GM18858 (cell line): ENCODE measurements around the gene GLIS1.

Source experiments
- ATAC-seq: cut with Tn5 transposase; IDR thresholded peaks from one replicate; pipeline ENCODE4 v1.9.1; 2021; ENCODE audit not compliant: unreplicated experiment

Gene GLIS1

GRCh38 chr1:53477651-53478501, 261.1 kb downstream of the GLIS1 start:
- no peak for ATAC-seq

GRCh38 chr1:53476579-53476978, 262.4 kb downstream of the GLIS1 start:
- ATAC-seq = no peak

GRCh38 chr1:53475664-53476063, 263.3 kb downstream of the GLIS1 start:
- no peak for ATAC-seq

DNA sequence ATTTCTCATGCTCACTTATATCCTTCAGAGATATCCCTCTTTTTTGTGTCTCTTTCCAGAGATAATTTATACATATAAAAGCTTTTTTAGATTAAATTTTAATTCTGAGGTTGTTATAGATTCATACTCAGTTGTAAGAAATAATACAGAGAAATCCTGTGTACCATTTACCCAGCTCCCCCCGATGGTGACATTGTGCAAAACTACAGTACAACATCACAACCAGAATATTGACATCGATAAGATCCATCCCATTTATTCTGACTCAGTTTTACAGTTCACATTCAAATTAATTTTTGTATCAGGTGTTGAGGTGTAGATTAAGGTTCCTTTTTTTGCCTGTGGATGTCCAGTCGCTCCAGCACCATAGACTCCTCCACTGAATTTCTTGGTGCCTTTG, 265.5 kb downstream of the GLIS1 start:
- ATAC-seq = no peak

DNA sequence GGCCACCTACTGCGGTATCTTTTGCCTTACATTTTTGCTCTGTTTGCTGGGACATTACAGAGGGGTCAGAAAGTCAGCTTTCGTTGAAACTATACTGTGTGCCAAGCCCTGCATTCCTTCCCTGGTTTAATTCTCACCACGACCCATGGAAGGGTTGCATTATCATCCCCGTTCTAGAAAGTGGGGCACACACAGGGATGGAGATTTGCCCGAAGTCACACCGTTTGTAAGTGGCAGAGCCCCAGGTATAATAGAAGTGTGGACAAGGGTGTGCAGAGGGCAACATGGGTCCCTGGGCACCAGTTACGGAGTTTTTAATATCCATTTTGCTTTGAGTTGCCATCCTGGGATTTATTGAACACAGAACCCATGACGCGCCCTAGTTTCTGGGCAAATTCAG, 268.0 kb downstream of the GLIS1 start:
- ATAC-seq = no peak

GRCh38 chr1:53470584-53470983, 268.4 kb downstream of the GLIS1 start:
- no peak for ATAC-seq

DNA sequence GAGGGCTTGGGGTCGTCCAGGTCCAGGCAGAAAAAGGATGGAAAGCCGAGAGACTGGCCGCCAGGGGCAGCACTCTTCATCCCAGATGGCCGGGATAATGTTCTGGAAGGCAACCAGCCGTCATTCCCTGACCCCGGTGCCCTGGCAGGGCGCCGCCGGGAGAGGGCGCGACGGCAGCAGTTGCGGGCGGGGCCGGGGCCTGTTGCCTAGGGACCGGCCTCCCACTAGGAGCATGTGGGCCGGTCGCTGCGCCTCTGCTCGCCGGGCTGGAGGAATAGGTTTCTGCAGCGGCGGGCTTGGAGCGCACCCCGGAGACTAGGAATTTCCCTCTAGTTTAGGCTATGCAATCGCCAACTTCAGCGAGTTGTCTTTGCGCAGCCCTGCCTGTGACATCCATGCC, 268.8 kb downstream of the GLIS1 start:
- ATAC-seq = no peak

DNA sequence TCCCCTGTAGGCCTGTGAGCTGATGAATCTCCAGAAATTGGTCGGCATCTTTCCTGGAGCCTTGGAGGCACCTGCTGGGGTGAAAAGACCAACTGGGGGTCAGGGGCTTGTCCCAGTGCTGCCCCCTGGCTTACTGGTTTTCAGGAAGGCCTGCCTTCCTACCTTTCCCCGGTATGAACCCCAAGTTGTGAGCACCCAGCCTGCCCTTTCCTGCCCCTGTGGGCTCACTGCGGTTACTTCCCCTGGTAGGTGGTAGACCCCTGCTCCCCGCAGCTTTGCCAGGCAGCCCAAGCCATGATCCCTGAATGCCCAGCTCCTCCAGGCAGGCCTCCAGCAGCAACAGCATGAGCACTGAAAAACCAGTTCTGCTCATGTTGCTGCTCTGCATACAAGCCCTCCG, 269.6 kb downstream of the GLIS1 start:
- ATAC-seq = no peak

DNA sequence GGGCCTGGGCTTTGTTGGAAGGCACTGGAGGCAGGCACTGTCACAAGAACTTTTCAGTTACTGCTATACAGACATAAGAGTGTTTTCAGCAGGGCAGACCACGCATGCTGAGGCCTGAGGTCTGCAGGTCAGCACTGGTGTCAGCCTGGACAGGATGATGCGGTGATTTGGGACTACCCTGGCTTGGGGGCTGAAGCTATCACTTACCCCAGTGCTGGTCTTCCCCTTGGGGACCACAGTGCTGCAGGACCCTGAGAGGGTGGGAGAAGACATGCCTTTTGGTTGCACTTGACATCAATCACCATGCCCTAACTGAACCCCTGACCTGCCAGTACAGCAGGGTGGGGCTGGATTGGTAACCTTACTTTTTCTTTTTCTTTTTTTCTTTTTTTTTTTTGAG, 270.6 kb downstream of the GLIS1 start:
- no peak for ATAC-seq

DNA sequence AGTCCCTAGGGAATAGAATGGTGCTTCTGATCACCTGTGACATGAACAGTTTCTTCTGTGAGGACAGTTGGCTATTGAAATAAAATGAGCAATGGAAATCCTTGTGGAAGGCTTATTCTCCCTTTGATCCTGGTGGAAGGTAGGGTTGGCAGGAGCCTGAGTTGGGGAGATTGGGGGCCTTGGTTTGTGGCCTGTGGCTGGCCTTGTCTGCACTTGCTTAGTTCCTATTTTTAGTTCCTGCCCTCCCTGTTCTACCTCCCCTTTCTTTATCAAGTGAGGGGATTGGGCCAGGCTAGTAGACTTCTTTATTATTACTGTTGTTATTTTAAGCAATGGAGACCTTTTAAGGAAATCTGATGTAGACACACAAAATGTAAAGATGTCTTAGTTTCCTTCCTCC, 271.6 kb downstream of the GLIS1 start:
- ATAC-seq = no peak

- ATAC-seq = no peak
Measured at GRCh38 chr1:53465023-53465957, 273.7 kb downstream of the GLIS1 start.

DNA sequence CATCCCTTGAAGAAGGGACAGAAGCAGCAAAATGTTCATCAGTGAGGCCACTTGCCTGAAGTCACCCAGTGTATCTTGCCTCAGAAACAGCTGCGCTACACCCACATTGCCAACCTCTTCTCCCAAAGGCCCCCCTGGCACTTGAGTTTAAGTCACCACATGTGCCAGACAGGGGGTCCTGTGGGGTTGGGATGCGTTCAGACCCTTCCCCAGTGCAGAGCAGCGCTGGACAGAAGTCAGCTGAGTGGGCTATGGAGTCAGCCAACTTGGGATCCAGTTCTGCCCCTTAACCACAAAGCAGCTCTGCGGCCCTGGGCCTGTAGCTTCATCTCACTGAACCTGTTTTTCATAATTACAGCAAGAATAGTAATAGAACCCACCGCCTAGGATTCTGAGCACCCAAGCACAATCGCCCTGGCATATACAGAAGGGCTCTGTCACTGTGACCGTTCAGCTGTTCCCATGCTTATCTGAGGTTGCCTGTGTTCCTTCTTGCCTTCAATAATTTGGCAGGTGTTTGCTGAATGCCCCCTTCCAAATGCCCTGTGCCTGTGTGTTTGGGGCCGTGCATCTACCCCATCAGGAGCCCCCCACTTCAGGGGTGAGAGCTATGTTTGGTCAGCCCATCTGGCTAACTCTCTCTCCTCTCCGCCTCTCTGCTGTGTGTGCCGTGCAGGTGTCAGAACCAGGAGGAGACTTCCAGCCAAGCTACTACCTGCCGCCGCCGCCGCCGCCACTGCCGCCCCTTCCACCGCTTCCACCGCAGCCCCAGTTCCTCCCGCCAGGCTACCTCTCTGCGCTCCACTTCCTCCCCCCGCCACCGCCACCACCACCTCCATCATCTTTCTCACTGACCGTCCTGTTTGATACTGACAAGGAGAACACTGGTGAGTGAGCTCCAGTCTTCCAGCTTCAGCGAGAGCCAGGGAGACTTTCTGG, 274.7 kb downstream of the GLIS1 start:
- ATAC-seq = no peak

DNA sequence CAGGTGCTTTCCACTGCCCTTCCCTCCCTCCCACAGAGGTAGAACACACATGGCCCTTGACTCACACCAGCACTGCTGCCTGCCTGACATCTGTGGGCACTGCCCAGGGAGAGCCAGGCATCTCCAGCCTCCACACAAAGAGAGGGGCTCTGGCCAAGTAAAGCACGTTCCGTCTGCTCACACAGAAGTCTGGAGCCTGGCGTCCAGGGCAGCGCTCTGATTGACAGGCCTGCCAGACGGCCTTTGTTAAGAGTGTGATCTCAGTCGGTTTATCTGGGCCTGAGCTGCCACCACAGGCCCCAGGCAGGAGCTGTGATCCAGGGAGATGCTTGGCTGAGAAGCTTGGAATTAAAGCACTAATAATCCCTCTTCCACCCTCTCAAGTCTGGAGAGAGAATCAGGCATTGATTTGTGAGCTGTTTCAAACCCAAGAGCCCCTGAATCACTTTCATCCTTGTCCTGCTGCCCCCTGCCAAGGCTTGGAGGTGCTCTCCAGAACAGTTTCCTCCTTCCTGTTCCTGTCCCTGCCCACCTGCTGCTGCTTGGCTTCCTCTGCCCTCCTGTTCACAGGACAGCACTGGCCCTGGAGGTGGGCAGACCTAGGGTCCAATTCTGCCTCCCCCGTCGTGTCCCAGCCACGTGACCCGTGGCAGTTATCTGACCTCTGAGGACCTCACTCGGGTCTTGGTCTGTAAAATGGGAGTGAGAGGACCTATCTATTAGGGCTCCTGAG, 276.0 kb downstream of the GLIS1 start:
- ATAC-seq = no peak

DNA sequence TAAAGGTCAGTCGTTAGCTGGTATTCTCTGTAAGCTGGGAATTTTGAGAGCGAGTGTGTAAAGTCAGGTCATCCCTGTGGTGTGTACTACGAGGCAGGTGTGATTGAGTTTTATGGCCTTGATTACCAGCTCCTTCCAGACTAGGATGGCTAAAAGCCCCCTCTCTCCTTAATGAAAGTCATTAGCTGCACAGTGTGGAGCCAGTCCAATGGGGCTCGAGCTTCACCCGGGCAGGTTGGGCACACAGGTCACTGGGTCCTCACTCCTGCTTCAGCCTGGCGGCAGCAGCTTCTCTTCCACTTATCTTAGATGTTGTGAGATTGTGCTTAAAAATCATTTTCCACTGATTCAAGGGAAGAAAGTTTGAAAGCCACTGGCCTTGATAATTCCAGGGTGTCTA, 276.8 kb downstream of the GLIS1 start:
- no peak for ATAC-seq

DNA sequence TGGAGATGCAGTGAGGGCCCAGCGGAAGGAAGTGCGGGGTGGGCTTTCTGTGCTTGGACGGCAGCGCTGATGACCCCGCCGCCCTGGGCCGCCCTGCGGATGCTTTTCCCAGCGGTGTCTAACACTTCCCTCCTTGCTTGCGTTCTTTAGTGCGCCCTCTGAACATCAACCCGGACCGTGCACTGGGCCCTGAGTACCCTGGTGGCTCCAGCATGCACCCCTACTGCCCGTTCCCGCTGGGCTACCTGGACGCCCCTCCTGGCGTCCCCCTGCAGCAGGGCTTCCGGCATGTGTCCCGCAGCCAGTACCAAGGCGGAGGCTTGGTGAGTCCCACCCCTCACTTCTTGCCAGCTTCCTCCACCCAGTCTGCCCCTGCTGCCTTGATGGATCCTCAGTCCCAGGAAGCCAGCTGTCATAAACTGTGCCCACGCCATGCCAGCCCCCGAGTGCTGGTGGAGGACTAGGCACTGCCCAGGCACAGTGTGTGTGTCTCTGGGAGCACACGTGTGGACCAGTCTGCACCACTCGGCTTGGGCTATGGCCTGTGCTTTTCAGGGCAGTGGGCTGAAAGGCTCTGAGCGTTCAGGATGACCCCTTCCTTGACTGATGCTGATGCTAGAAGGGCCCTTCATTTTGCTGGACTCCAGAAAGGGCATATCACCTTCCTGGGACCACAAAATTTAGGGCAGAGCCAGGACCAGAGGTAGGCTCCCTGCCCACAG, 277.5 kb downstream of the GLIS1 start:
- ATAC-seq = no peak

GRCh38 chr1:53460666-53461322, 278.2 kb downstream of the GLIS1 start:
- no peak for ATAC-seq

DNA sequence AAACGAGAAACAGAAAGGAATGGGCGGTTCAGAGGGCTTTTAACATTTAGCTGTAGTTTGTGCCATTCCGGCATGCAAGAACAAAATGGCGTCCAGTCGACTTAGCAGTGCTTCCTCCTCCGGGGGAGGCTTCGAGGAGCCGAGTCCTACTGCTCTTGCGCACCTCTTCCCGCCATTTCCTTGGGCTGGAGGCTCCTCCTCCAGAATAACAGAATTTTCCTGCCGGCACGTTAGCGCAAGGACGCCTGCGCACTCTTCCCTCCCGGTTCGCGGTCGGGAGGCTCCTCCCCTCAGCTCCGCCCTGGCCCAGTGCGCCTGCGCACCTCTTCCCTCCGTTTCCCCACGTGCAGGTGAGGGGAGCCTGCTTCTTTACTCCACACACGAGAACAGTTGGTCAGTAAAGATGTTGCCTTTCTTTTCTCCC, 278.7 kb downstream of the GLIS1 start:
- no peak for ATAC-seq

- no peak for ATAC-seq
Measured at GRCh38 chr1:53459321-53460175, 279.4 kb downstream of the GLIS1 start, which contains the start of gene DMRTB1. TSS of gene DMRTB1 (plus strand) at chr1:53459399. CDS start at chr1:53459454, 55 bp downstream.
